Measurements from ENCODE around the gene DEK. TPM values are rescaled to one million over a fixed set of nuclear protein-coding genes. Genes with fewer than 3 reads are reported as not detected.

Gene DEK
- polyA plus RNA-seq, 1 of the 3 experiments (the other 2 are of a cell fraction) = 34.2 TPM

DNA sequence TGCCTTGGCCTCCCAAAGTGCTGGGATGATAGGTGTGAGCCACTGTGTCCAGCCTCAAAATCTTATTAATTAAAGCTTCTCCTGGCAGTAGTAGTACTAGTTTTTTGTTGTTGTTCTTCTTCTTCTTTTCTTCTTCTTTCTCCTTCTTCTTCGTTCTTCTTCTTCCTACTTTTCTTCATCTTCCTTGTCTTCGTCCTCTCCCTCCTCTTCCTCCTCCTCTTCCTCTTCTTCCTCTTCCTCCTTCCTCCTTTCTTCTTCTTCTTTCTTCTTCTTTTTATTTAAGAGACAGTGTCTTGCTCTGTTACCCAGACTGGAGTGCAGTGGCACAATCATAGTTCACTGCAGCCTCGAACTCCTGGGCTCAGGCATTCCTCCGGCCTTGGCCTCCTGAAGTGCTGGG, 17.2 kb upstream of the DEK start:
- Histone ChIP-seq H3K79me2 (ENCODE audit: insufficient read depth) (no peaks in the 10 kb centered on the region), H3K27me3 (ENCODE audit: insufficient read depth) (peaks cover 15% of the 10 kb centered on the region; the same call in 1 of the 2 replicates), H3K9ac (no peak overlapping the region), H3K27ac (ENCODE audit: low read depth in 2 of 2, low read length in 1 of 2) (no peak overlapping the region), H3K4me3 (ENCODE audit: low read depth in 2 of 2, low read length in 1 of 2) (no peak overlapping the region), H2AFZ (ENCODE audit: low read depth) (no peak overlapping the region), H3K4me2 (no peak overlapping the region), H3K4me1 (ENCODE audit: control insufficient read depth in 1 of 2, insufficient read depth in 2 of 2, low read depth in 1 of 2, low read length in 1 of 2) (peaks cover 0 to 6% of the 10 kb centered on the region in 2 experiments; a peak in 2 of 4 replicates), H4K20me1 (ENCODE audit: insufficient read depth) (no peaks in the 10 kb centered on the region), H3K36me3 (replicated peaks in 1 of 2; ENCODE audit: control insufficient read depth in 1 of 2, insufficient read depth in 2 of 2, low read length in 1 of 2) (no peaks in the 10 kb centered on the region), H3K9me3 (no peaks in the 10 kb centered on the region), H3K9me2 (no peaks in the 10 kb centered on the region), H3F3A (replicated peaks; ENCODE audit: insufficient read depth) (no peaks in the 10 kb centered on the region)
- DNase-seq = no peak
- no peak for TF ChIP-seq JUND (IDR thresholded peaks at IDR 0.05)
- TF ChIP-seq RFX5 (IDR thresholded peaks at IDR 0.05; ENCODE audit: low read length) = no peak
- no peak for TF ChIP-seq GABPA (IDR thresholded peaks at IDR 0.05; ENCODE audit: low read depth)
- no peak for TF ChIP-seq PBX3 (IDR thresholded peaks at IDR 0.05)
- TF ChIP-seq, protein P1, sequence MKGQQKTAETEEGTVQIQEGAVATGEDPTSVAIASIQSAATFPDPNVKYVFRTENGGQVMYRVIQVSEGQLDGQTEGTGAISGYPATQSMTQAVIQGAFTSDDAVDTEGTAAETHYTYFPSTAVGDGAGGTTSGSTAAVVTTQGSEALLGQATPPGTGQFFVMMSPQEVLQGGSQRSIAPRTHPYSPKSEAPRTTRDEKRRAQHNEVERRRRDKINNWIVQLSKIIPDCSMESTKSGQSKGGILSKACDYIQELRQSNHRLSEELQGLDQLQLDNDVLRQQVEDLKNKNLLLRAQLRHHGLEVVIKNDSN (IDR thresholded peaks at IDR 0.05; ENCODE audit: borderline replicate concordance, low read depth) = no peak
- TF ChIP-seq EZH2phosphoT487 (IDR thresholded peaks at IDR 0.05; ENCODE audit: borderline replicate concordance, low read depth) = no peak
- TF ChIP-seq TAF1 (IDR thresholded peaks at IDR 0.05; ENCODE audit: borderline replicate concordance, low read depth, low read length) = no peak
- TF ChIP-seq, protein P2, sequence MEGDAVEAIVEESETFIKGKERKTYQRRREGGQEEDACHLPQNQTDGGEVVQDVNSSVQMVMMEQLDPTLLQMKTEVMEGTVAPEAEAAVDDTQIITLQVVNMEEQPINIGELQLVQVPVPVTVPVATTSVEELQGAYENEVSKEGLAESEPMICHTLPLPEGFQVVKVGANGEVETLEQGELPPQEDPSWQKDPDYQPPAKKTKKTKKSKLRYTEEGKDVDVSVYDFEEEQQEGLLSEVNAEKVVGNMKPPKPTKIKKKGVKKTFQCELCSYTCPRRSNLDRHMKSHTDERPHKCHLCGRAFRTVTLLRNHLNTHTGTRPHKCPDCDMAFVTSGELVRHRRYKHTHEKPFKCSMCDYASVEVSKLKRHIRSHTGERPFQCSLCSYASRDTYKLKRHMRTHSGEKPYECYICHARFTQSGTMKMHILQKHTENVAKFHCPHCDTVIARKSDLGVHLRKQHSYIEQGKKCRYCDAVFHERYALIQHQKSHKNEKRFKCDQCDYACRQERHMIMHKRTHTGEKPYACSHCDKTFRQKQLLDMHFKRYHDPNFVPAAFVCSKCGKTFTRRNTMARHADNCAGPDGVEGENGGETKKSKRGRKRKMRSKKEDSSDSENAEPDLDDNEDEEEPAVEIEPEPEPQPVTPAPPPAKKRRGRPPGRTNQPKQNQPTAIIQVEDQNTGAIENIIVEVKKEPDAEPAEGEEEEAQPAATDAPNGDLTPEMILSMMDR (IDR thresholded peaks at IDR 0.05) = no peak
- TF ChIP-seq RCOR1 (IDR thresholded peaks at IDR 0.05; ENCODE audit: low read length) = no peak
- no peak for TF ChIP-seq ZBTB33 (IDR thresholded peaks at IDR 0.05; ENCODE audit: borderline replicate concordance, low read depth)
- TF ChIP-seq MEF2A (IDR thresholded peaks at IDR 0.05; ENCODE audit: borderline replicate concordance, low read depth) = no peak
- TF ChIP-seq RAD21 (IDR thresholded peaks at IDR 0.05; ENCODE audit: low read length) = no peak
- no peak for TF ChIP-seq TEAD4 (IDR thresholded peaks at IDR 0.05; ENCODE audit: borderline replicate concordance, insufficient read depth)
- TF ChIP-seq GATA2 (CRISPR knock-in tag; IDR thresholded peaks at IDR 0.05) = no peak
- no peak for TF ChIP-seq RXRA (IDR thresholded peaks at IDR 0.05; ENCODE audit: borderline replicate concordance, low read depth)
- ChIA-PET CTCF (no interaction called here), POLR2A (no interaction called here)
- 66% methylated on average over 4 of the region's 4 CpGs for WGBS (ENCODE audit: low lambda C conversion rate)

Data from SK-N-SH (cell line).